Measurements from ENCODE around the gene DDX24. TPM values are rescaled to one million over a fixed set of nuclear protein-coding genes. Genes with fewer than 3 reads are reported as not detected.

Gene DDX24
- polyA plus RNA-seq, 1 donor (not counting 4 experiments of a cell fraction or from before 2014, with no cell fraction given), result 171 TPM

- no peak for TF ChIP-seq EZH2 (IDR thresholded peaks at IDR 0.05; ENCODE audit: low read length)
- TF ChIP-seq CTCF (optimal IDR thresholded peaks at IDR 0.05 in 1 of 3, IDR thresholded peaks at IDR 0.05 in 1 of 3, conservative IDR thresholded peaks at IDR 0.05 in 1 of 3; ENCODE audit: extremely low read depth in 1 of 3, insufficient read depth in 2 of 3, low read length in 3 of 3), result no peak
- no peak overlapping the region for H2AFZ ChIP-seq (ENCODE audit: control insufficient read depth, low read length)
- FAIRE-seq (no peak), DNase-seq (ENCODE audit: low read depth, low spot score) (no peak)
- H3K4me2 ChIP-seq (ENCODE audit: control insufficient read depth, extremely low read depth, insufficient read depth, low read depth, low read length), result peak overlapping the region; percentile 11
- H3K4me1 ChIP-seq (ENCODE audit: control insufficient read depth, extremely low read depth, insufficient read depth, low read length), result peaks cover 13% of the 10 kb centered on the region
- no peak overlapping the region for H3K27ac ChIP-seq (ENCODE audit: control insufficient read depth, insufficient read depth, low read length)
- H3K9me1 ChIP-seq (ENCODE audit: control insufficient read depth, extremely low read depth, insufficient read depth, low read length), result no peaks in the 10 kb centered on the region
- peaks cover 12% of the 10 kb centered on the region for H3K79me2 ChIP-seq (ENCODE audit: control insufficient read depth, insufficient read depth, low read length)
- no peak overlapping the region for H3K4me3 ChIP-seq (ENCODE audit: control insufficient read depth in 2 of 3, extremely low read depth in 1 of 3, insufficient read depth in 2 of 3, low read depth in 1 of 3, low read length in 3 of 3)
- dilution Hi-C loops (cut with MboI; ENCODE audit: extremely low pct_ligation_motif_present, low sequenced_read_pairs), result no loop called here
- H4K20me1 ChIP-seq (ENCODE audit: control insufficient read depth, extremely low read depth, insufficient read depth, low read length), result no peaks in the 10 kb centered on the region
- peaks cover 8% of the 10 kb centered on the region for H3K27me3 ChIP-seq (ENCODE audit: control insufficient read depth, extremely low read depth, insufficient read depth, low read length)
- no peaks in the 10 kb centered on the region for H3K36me3 ChIP-seq (ENCODE audit: control insufficient read depth in 2 of 2, extremely low read depth in 1 of 2, insufficient read depth in 2 of 2, low read length in 2 of 2)
- no peaks in the 10 kb centered on the region for H3K9me3 ChIP-seq (ENCODE audit: control insufficient read depth, low read depth, low read length)
- H3K9ac ChIP-seq (ENCODE audit: control insufficient read depth, extremely low read depth, insufficient read depth, low read length), result no peak overlapping the region
Measured at GRCh38 chr14:94115058-94115591, 34.1 kb upstream of the DDX24 start.

GRCh38 chr14:94114589-94115057 is 33.6 kb upstream of the DDX24 start:
- H3K4me1 ChIP-seq (ENCODE audit: control insufficient read depth, extremely low read depth, insufficient read depth, low read length), result peaks cover 13% of the 10 kb centered on the region
- no peak overlapping the region for H3K27ac ChIP-seq (ENCODE audit: control insufficient read depth, insufficient read depth, low read length)
- H3K79me2 ChIP-seq (ENCODE audit: control insufficient read depth, insufficient read depth, low read length), result peaks cover 12% of the 10 kb centered on the region
- no peak overlapping the region for H3K4me2 ChIP-seq (ENCODE audit: control insufficient read depth, extremely low read depth, insufficient read depth, low read depth, low read length)
- TF ChIP-seq EZH2 (IDR thresholded peaks at IDR 0.05; ENCODE audit: low read length) (no peak), CTCF (optimal IDR thresholded peaks at IDR 0.05 in 1 of 3, IDR thresholded peaks at IDR 0.05 in 1 of 3, conservative IDR thresholded peaks at IDR 0.05 in 1 of 3; ENCODE audit: extremely low read depth in 1 of 3, insufficient read depth in 2 of 3, low read length in 3 of 3) (no peak)
- no peaks in the 10 kb centered on the region for H3K9me1 ChIP-seq (ENCODE audit: control insufficient read depth, extremely low read depth, insufficient read depth, low read length)
- no peak for DNase-seq (ENCODE audit: low read depth, low spot score)
- no peak for FAIRE-seq
- no peaks in the 10 kb centered on the region for H3K9me3 ChIP-seq (ENCODE audit: control insufficient read depth, low read depth, low read length)
- H3K4me3 ChIP-seq (ENCODE audit: control insufficient read depth in 2 of 3, extremely low read depth in 1 of 3, insufficient read depth in 2 of 3, low read depth in 1 of 3, low read length in 3 of 3), result no peak overlapping the region
- dilution Hi-C loops (cut with MboI; ENCODE audit: extremely low pct_ligation_motif_present, low sequenced_read_pairs), result no loop called here
- H2AFZ ChIP-seq (ENCODE audit: control insufficient read depth, low read length), result no peak overlapping the region
- no peaks in the 10 kb centered on the region for H4K20me1 ChIP-seq (ENCODE audit: control insufficient read depth, extremely low read depth, insufficient read depth, low read length)
- no peaks in the 10 kb centered on the region for H3K36me3 ChIP-seq (ENCODE audit: control insufficient read depth in 2 of 2, extremely low read depth in 1 of 2, insufficient read depth in 2 of 2, low read length in 2 of 2)
- peaks cover 8% of the 10 kb centered on the region for H3K27me3 ChIP-seq (ENCODE audit: control insufficient read depth, extremely low read depth, insufficient read depth, low read length)
- no peak overlapping the region for H3K9ac ChIP-seq (ENCODE audit: control insufficient read depth, extremely low read depth, insufficient read depth, low read length)

All from keratinocyte (primary cell).